SW 1271 (cell line): ENCODE data around the gene MYH15.

ENCODE experiments used
- DNase-seq, 2 experiments: peaks; one replicate each; lab custom pipeline; 2025; lab: John Stamatoyannopoulos, UW

MYH15 gene

GRCh38 chr3:108472001-108472591 is 38.3 kb downstream of the MYH15 start:
- DNase-seq, result peak; percentile 73 to 95

GRCh38 chr3:108471426-108471825 is 39.0 kb downstream of the MYH15 start:
- peak in 1 of 2 experiments; percentile 40 for DNase-seq

- DNase-seq, result no peak
Observed at GRCh38 chr3:108469126-108469525, 41.3 kb downstream of the MYH15 start.

GRCh38 chr3:108468577-108468976 is 41.8 kb downstream of the MYH15 start:
- no peak for DNase-seq

GRCh38 chr3:108462899-108463298 is 47.5 kb downstream of the MYH15 start:
- DNase-seq, result no peak

- DNase-seq, result no peak
Observed at GRCh38 chr3:108461661-108462111, 48.7 kb downstream of the MYH15 start.

GRCh38 chr3:108459225-108459624 is 51.2 kb downstream of the MYH15 start:
- no peak for DNase-seq

GRCh38 chr3:108455212-108455705 is 55.1 kb downstream of the MYH15 start:
- no peak for DNase-seq

GRCh38 chr3:108453565-108453964 is 56.8 kb downstream of the MYH15 start:
- no peak for DNase-seq

- DNase-seq, result no peak
Observed at GRCh38 chr3:108450444-108450843, 60.0 kb downstream of the MYH15 start.

GRCh38 chr3:108448593-108448992 is 61.8 kb downstream of the MYH15 start:
- no peak for DNase-seq

GRCh38 chr3:108447096-108447847 is 63.1 kb downstream of the MYH15 start:
- no peak for DNase-seq

- no peak for DNase-seq
Observed at GRCh38 chr3:108442281-108442680, 68.1 kb downstream of the MYH15 start.

GRCh38 chr3:108441518-108441917 is 68.9 kb downstream of the MYH15 start:
- no peak for DNase-seq

- DNase-seq, result no peak
Observed at GRCh38 chr3:108441071-108441507, 69.3 kb downstream of the MYH15 start.

- DNase-seq, result no peak
Observed at GRCh38 chr3:108438542-108438941, 71.9 kb downstream of the MYH15 start.

- no peak for DNase-seq
Observed at GRCh38 chr3:108437439-108437838, 73.0 kb downstream of the MYH15 start.

GRCh38 chr3:108433928-108434327 is 76.5 kb downstream of the MYH15 start:
- DNase-seq, result no peak

GRCh38 chr3:108432431-108432830 is 78.0 kb downstream of the MYH15 start:
- DNase-seq, result no peak

- no peak for DNase-seq
Observed at GRCh38 chr3:108430540-108430939, 79.9 kb downstream of the MYH15 start.

GRCh38 chr3:108428586-108428985 is 81.8 kb downstream of the MYH15 start:
- no peak for DNase-seq

- no peak for DNase-seq
Observed at GRCh38 chr3:108420926-108421325, 89.5 kb downstream of the MYH15 start.

- DNase-seq, result no peak
Observed at GRCh38 chr3:108416111-108416869, 94.1 kb downstream of the MYH15 start.
